ENCODE results near the gene IFI27L2.

The IFI27L2 gene

DNA sequence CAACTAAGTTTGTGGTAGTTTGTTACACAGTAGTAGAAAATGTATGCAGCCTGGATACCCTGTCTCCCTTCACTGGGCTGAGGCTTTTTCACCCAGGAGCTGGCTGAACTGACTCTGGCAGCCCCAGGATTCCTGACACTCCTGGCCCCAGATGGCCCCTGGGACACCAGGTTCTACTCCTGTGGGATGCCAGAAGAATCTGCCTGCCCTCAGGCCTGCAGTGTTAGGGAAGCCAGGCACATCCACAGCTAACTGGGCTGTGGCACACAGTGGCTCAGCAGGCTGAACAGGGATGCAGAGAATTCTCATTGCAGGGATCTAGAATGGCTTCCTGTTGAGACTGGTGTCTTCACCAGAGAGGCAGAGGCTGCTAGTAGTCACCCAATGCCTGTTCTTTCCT, 10.3 kb downstream of the IFI27L2 start:
- no peak for TF ChIP-seq CTCF (IDR thresholded peaks at IDR 0.05)
- Histone ChIP-seq H3K4me1 (ENCODE audit: control insufficient read depth in 1 of 2, insufficient read depth in 1 of 2, low read depth in 1 of 2, low read length in 1 of 2) (no peaks in the 10 kb centered on the region), H3K27me3 (peaks cover 39% of the 10 kb centered on the region), H3K27ac (no peak overlapping the region), H3K9me3 (no peaks in the 10 kb centered on the region), H3K36me3 (no peaks in the 10 kb centered on the region), H3K4me3 (ENCODE audit: low read depth in 1 of 2, low read length in 1 of 2) (no peak overlapping the region)

GRCh38 chr14:94117856-94118255, 11.5 kb downstream of the IFI27L2 start:
- no peak overlapping the region for H3K4me3 ChIP-seq (ENCODE audit: low read depth in 1 of 2, low read length in 1 of 2)
- H3K27me3 ChIP-seq = peaks cover 43% of the 10 kb centered on the region
- no peaks in the 10 kb centered on the region for H3K9me3 ChIP-seq
- H3K4me1 ChIP-seq (ENCODE audit: control insufficient read depth in 1 of 2, insufficient read depth in 1 of 2, low read depth in 1 of 2, low read length in 1 of 2) = no peaks in the 10 kb centered on the region
- no peak overlapping the region for H3K27ac ChIP-seq
- H3K36me3 ChIP-seq = no peaks in the 10 kb centered on the region
- TF ChIP-seq CTCF (IDR thresholded peaks at IDR 0.05) = no peak

- no peak overlapping the region for H3K27ac ChIP-seq
- H3K4me3 ChIP-seq (ENCODE audit: low read depth in 1 of 2, low read length in 1 of 2) = no peak overlapping the region
- no peaks in the 10 kb centered on the region for H3K36me3 ChIP-seq
- peaks cover 36% of the 10 kb centered on the region for H3K27me3 ChIP-seq
- no peaks in the 10 kb centered on the region for H3K4me1 ChIP-seq (ENCODE audit: control insufficient read depth in 1 of 2, insufficient read depth in 1 of 2, low read depth in 1 of 2, low read length in 1 of 2)
- H3K9me3 ChIP-seq = no peaks in the 10 kb centered on the region
- TF ChIP-seq CTCF (IDR thresholded peaks at IDR 0.05) = no peak
These were observed 12.7 kb downstream of the IFI27L2 start for GRCh38 chr14:94116701-94117100.

DNA sequence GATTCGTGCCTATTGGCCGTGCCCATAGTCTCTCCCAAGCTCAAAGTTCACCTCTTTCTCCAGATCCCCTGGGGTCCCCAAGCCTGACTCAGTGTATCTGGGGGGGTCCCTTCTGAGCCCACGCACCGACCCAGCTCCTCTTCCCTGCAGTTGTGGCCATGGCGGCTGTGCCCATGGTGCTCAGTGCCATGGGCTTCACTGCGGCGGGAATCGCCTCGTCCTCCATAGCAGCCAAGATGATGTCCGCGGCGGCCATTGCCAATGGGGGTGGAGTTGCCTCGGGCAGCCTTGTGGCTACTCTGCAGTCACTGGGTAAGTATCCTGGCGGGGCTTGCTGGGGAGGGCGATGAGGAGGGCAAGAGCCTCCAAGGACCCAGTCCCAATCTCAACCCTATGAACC, 13.8 kb downstream of the IFI27L2 start:
- Histone ChIP-seq H3K27ac (no peak overlapping the region), H3K4me1 (ENCODE audit: control insufficient read depth in 1 of 2, insufficient read depth in 1 of 2, low read depth in 1 of 2, low read length in 1 of 2) (no peaks in the 10 kb centered on the region), H3K4me3 (ENCODE audit: low read depth in 1 of 2, low read length in 1 of 2) (no peak overlapping the region), H3K36me3 (no peaks in the 10 kb centered on the region), H3K27me3 (peaks cover 36% of the 10 kb centered on the region), H3K9me3 (no peaks in the 10 kb centered on the region)
- TF ChIP-seq CTCF (IDR thresholded peaks at IDR 0.05) = no peak

DNA sequence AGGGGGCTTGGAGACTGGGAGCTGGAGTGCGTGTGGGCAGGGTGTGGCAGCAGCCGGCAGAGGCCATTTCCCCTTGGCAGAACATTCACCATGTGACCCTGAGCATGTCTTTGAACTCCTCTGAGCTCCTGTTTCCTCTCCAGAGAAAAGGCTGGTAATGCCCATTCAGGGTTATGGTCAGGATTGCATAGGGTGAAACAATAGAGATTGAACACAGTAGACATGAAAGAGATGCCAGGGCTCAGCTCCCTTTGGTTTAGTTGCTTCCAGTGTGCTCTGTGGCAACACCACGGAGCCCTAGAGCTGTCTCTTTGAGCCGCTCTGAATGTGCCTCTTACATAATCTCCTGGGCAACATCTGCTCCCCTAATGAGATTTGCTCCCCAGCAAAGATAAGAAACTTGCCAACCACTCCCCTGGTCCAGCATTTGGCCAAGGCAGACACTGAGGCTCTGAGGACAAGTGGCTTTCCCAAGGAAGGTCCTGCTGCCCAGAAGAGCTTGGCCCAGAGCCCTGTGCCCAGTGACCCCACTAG, 14.3 kb downstream of the IFI27L2 start:
- no peak for TF ChIP-seq CTCF (IDR thresholded peaks at IDR 0.05)
- H3K36me3 ChIP-seq = no peaks in the 10 kb centered on the region
- peaks cover 36% of the 10 kb centered on the region for H3K27me3 ChIP-seq
- H3K4me3 ChIP-seq (ENCODE audit: low read depth in 1 of 2, low read length in 1 of 2) = no peak overlapping the region
- H3K27ac ChIP-seq = no peak overlapping the region
- H3K9me3 ChIP-seq = no peaks in the 10 kb centered on the region
- H3K4me1 ChIP-seq (ENCODE audit: control insufficient read depth in 1 of 2, insufficient read depth in 1 of 2, low read depth in 1 of 2, low read length in 1 of 2) = no peaks in the 10 kb centered on the region

GRCh38 chr14:94114589-94115057, 14.8 kb downstream of the IFI27L2 start:
- H3K36me3 ChIP-seq = no peaks in the 10 kb centered on the region
- no peak overlapping the region for H3K27ac ChIP-seq
- H3K9me3 ChIP-seq = no peaks in the 10 kb centered on the region
- no peak for TF ChIP-seq CTCF (IDR thresholded peaks at IDR 0.05)
- no peaks in the 10 kb centered on the region for H3K4me1 ChIP-seq (ENCODE audit: control insufficient read depth in 1 of 2, insufficient read depth in 1 of 2, low read depth in 1 of 2, low read length in 1 of 2)
- peaks cover 36% of the 10 kb centered on the region for H3K27me3 ChIP-seq
- no peak overlapping the region for H3K4me3 ChIP-seq (ENCODE audit: low read depth in 1 of 2, low read length in 1 of 2)
